BJ (cell line): ENCODE data around the gene DNAH2. TPM values are rescaled to one million over a fixed set of nuclear protein-coding genes. Genes with fewer than 3 reads are reported as not detected.

Source experiments
- CTCF ChIA-PET: fragments of 350-600 bp; formaldehyde crosslinking; extraction: SDS; loops from one replicate; lab custom pipeline; 2021; ENCODE audit warnings: antibody characterized with exemption, inconsistent platforms; lab: Yijun Ruan, JAX
- POLR2A ChIA-PET: fragments of 300-600 bp; sonication (Branson Sonifier 250); formaldehyde crosslinking; extraction: SDS; loops from one replicate; lab custom pipeline; 2021; ENCODE audit warnings: antibody characterized with exemption; lab: Charles Lee
- DNase-seq: peaks from one replicate; pipeline ENCODE4 v3.0.0-alpha.2; 2011; ENCODE audit warnings: low read depth
- H3K27me3 ChIP-seq: 2 replicates; pipeline ENCODE4 v1.6.0; 2011; ENCODE audit warnings: low read length; ENCODE audit not compliant: control insufficient read depth, insufficient read depth
- H3K36me3 ChIP-seq: 2 replicates; pipeline ENCODE4 v1.5.1; 2011; ENCODE audit warnings: low read length; ENCODE audit not compliant: control insufficient read depth, insufficient read depth
- H3K4me3 ChIP-seq: 2 replicates; pipeline ENCODE4 v1.5.1; 2011; ENCODE audit warnings: low read depth, mild to moderate bottlenecking, control low read depth, low read length
- CTCF ChIP-seq: IDR thresholded peaks from 2 replicates; pipeline ENCODE4 v1.5.1; 2011; ENCODE audit warnings: low read depth, mild to moderate bottlenecking, control low read depth, inconsistent platforms, low read length, moderate library complexity; ENCODE audit not compliant: insufficient read depth
- polyA plus RNA-seq: library from polyadenylated mRNA; depleted of rRNA; stranded (reverse); fragments of >200 nt; gene quantifications from 2 replicates; pipeline ENCODE4 v1.2.3, GENCODE V29; 2011

DNAH2 gene
- polyA plus RNA-seq, 1 experiment: 0.10 TPM

GRCh38 chr17:7712111-7712771, 5.3 kb upstream of the DNAH2 start:
- POLR2A ChIA-PET: no interaction called here
- CTCF ChIA-PET: no interaction called here
- Histone ChIP-seq H3K27me3 (peaks cover 13% of the 10 kb centered on the region), H3K36me3 (no peaks in the 10 kb centered on the region), H3K4me3 (no peak overlapping the region)
- TF ChIP-seq CTCF: no peak
- no peak for DNase-seq

GRCh38 chr17:7713782-7714181, 3.8 kb upstream of the DNAH2 start:
- H3K36me3 ChIP-seq: no peaks in the 10 kb centered on the region
- ChIA-PET POLR2A (no interaction called here), CTCF (interaction anchor here (1.0 to 2.0 kb wide), 4 partner anchors 8 to 72 kb away, joined by 3 to 4 read pairs (median 3); partner anchors contain the start of genes EFNB3 and WRAP53)
- DNase-seq: no peak
- no peak for TF ChIP-seq CTCF
- H3K4me3 ChIP-seq: no peak overlapping the region
- peaks cover 19% of the 10 kb centered on the region for H3K27me3 ChIP-seq

- H3K36me3 ChIP-seq: no peaks in the 10 kb centered on the region
- DNase-seq: no peak
- H3K27me3 ChIP-seq: peaks cover 21% of the 10 kb centered on the region
- TF ChIP-seq CTCF: no peak
- H3K4me3 ChIP-seq: no peak overlapping the region
- POLR2A ChIA-PET: no interaction called here
- CTCF ChIA-PET: interaction anchor here (0.7 to 2.0 kb wide), 5 partner anchors 9 to 154 kb away, joined by 3 to 5 read pairs (median 4); partner anchors contain the start of gene EFNB3
Observed at GRCh38 chr17:7714721-7715594, 2.6 kb upstream of the DNAH2 start.

GRCh38 chr17:7715936-7716886, 1.3 kb upstream of the DNAH2 start:
- CTCF ChIA-PET: interaction anchor here (0.7 to 1.8 kb wide), 12 partner anchors 10 to 156 kb away, joined by 3 to 7 read pairs (median 4); partner anchors contain the start of genes EFNB3 and WRAP53
- H3K36me3 ChIP-seq: no peaks in the 10 kb centered on the region
- H3K4me3 ChIP-seq: peak overlapping the region; percentile 61
- H3K27me3 ChIP-seq: peaks cover 27% of the 10 kb centered on the region
- no peak for DNase-seq
- POLR2A ChIA-PET: interaction anchor here (0.5 kb wide), 1 partner anchor 52 kb away, joined by 3 read pairs; no protein-coding TSS in a partner anchor
- no peak for TF ChIP-seq CTCF
